ENCODE data around the gene GNPDA1. TPM values are rescaled to one million over a fixed set of nuclear protein-coding genes. Genes with fewer than 3 reads are reported as not detected.
A peak's percentile ranks its signal among the peaks of the same experiment; 100 is the strongest.

Gene GNPDA1
- total RNA-seq, 1 experiment from 2014 or later, result 54.0 TPM

GRCh38 chr5:141963701-141964100 lies 49.1 kb downstream of the GNPDA1 start:
- peaks cover 6% of the 10 kb centered on the region for H3K4me1 Mint-ChIP-seq (ENCODE audit: low read depth, unreplicated experiment)
- no TSS peak for BruUV-seq (replicated peaks)
- H3K4me3 Mint-ChIP-seq (ENCODE audit: low read depth, unreplicated experiment), result no peak overlapping the region
- peaks cover 6% of the 10 kb centered on the region for H3K36me3 Mint-ChIP-seq (ENCODE audit: insufficient read depth, unreplicated experiment)
- no peak overlapping the region for H3K27ac Mint-ChIP-seq (ENCODE audit: unreplicated experiment)
- no peak for TF ChIP-seq CTCF (IDR thresholded peaks at IDR 0.05; ENCODE audit: unreplicated experiment)
- no peak for DNase-seq
- CTCF ChIA-PET, result interaction anchor here (1.4 kb wide), 1 partner anchor 299 kb away, joined by 3 read pairs; no protein-coding TSS in a partner anchor
- H3K9me3 Mint-ChIP-seq (ENCODE audit: low read depth, unreplicated experiment), result no peaks in the 10 kb centered on the region
- H3K27me3 Mint-ChIP-seq (ENCODE audit: unreplicated experiment), result peaks cover 5% of the 10 kb centered on the region
- intact Hi-C loops (cut with micrococcal nuclease; ENCODE audit: unreplicated experiment), result no loop called here

GRCh38 chr5:141961466-141961865 lies 51.4 kb downstream of the GNPDA1 start:
- Mint-ChIP-seq H3K4me1 (ENCODE audit: low read depth, unreplicated experiment) (no peaks in the 10 kb centered on the region), H3K4me3 (ENCODE audit: low read depth, unreplicated experiment) (no peak overlapping the region), H3K27ac (ENCODE audit: unreplicated experiment) (no peak overlapping the region), H3K9me3 (ENCODE audit: low read depth, unreplicated experiment) (no peaks in the 10 kb centered on the region), H3K36me3 (ENCODE audit: insufficient read depth, unreplicated experiment) (no peaks in the 10 kb centered on the region), H3K27me3 (ENCODE audit: unreplicated experiment) (peaks cover 14% of the 10 kb centered on the region)
- TF ChIP-seq CTCF (IDR thresholded peaks at IDR 0.05; ENCODE audit: unreplicated experiment), result no peak
- intact Hi-C loops (cut with micrococcal nuclease; ENCODE audit: unreplicated experiment), result no loop called here
- DNase-seq, result no peak
- BruUV-seq (replicated peaks), result no TSS peak
- CTCF ChIA-PET, result interaction anchor here (0.7 to 2.9 kb wide), 19 partner anchors 8 to 297 kb away, joined by 3 to 95 read pairs (median 4); partner anchors contain the start of genes DELE1, PCDH1 and RNF14

GRCh38 chr5:141960449-141961323 lies 52.1 kb downstream of the GNPDA1 start:
- Mint-ChIP-seq H3K4me3 (ENCODE audit: low read depth, unreplicated experiment) (no peak overlapping the region), H3K27me3 (ENCODE audit: unreplicated experiment) (peaks cover 14% of the 10 kb centered on the region), H3K9me3 (ENCODE audit: low read depth, unreplicated experiment) (no peaks in the 10 kb centered on the region), H3K27ac (ENCODE audit: unreplicated experiment) (no peak overlapping the region), H3K36me3 (ENCODE audit: insufficient read depth, unreplicated experiment) (no peaks in the 10 kb centered on the region), H3K4me1 (ENCODE audit: low read depth, unreplicated experiment) (no peaks in the 10 kb centered on the region)
- DNase-seq, result peak; percentile 91
- peak; percentile 86 for TF ChIP-seq CTCF (IDR thresholded peaks at IDR 0.05; ENCODE audit: unreplicated experiment)
- CTCF ChIA-PET, result interaction anchor here (0.7 to 2.9 kb wide), 25 partner anchors 8 to 369 kb away, joined by 3 to 95 read pairs (median 4); partner anchors contain the start of genes DELE1, PCDH1 and RNF14
- intact Hi-C loops (cut with micrococcal nuclease; ENCODE audit: unreplicated experiment), result loop anchor here (1.0 kb wide), 3 partner anchors 71 to 295 kb away; no protein-coding TSS in a partner anchor
- BruUV-seq (replicated peaks), result no TSS peak

GRCh38 chr5:141960018-141960417 lies 52.8 kb downstream of the GNPDA1 start:
- no peak overlapping the region for H3K4me3 Mint-ChIP-seq (ENCODE audit: low read depth, unreplicated experiment)
- H3K36me3 Mint-ChIP-seq (ENCODE audit: insufficient read depth, unreplicated experiment), result no peaks in the 10 kb centered on the region
- peak; percentile 38 for DNase-seq
- no peak for TF ChIP-seq CTCF (IDR thresholded peaks at IDR 0.05; ENCODE audit: unreplicated experiment)
- peaks cover 14% of the 10 kb centered on the region for H3K27me3 Mint-ChIP-seq (ENCODE audit: unreplicated experiment)
- H3K9me3 Mint-ChIP-seq (ENCODE audit: low read depth, unreplicated experiment), result no peaks in the 10 kb centered on the region
- H3K27ac Mint-ChIP-seq (ENCODE audit: unreplicated experiment), result no peak overlapping the region
- intact Hi-C loops (cut with micrococcal nuclease; ENCODE audit: unreplicated experiment), result loop anchor here (1.0 kb wide), 3 partner anchors 71 to 295 kb away; no protein-coding TSS in a partner anchor
- CTCF ChIA-PET, result interaction anchor here (0.6 to 2.9 kb wide), 17 partner anchors 9 to 368 kb away, joined by 3 to 95 read pairs (median 9); partner anchors contain the start of genes PCDH1 and RNF14
- H3K4me1 Mint-ChIP-seq (ENCODE audit: low read depth, unreplicated experiment), result no peaks in the 10 kb centered on the region
- BruUV-seq (replicated peaks), result no TSS peak
